GM12878 (cell line): ENCODE measurements around the gene SAFB.

Experiments used
- SMAD1 ChIP-seq: fragments of 450-650 bp; IDR thresholded peaks from 2 replicates; pipeline ENCODE4 v1.6.1; 2018; ENCODE audit warnings: mild to moderate bottlenecking, low read depth; ENCODE audit not compliant: partially characterized antibody
- ZNF24 ChIP-seq: fragments of 450-650 bp; IDR thresholded peaks from 2 replicates; pipeline ENCODE4 v1.6.1; 2017; ENCODE audit warnings: antibody characterized with exemption, mild to moderate bottlenecking
- TF ChIP-seq, protein P1 (sequence below), 3 experiments: IDR thresholded peaks in 2 of 3; conservative IDR thresholded peaks in 1 of 3; 2 replicates each; pipeline ENCODE4 v1.5.1; 2011; ENCODE audit warnings: low read depth in 3 of 3, low read length in 3 of 3, mild to moderate bottlenecking in 3 of 3, control low read depth in 2 of 3, moderate library complexity in 2 of 3, inconsistent platforms in 1 of 3, mixed read lengths in 1 of 3; ENCODE audit not compliant: control insufficient read depth in 2 of 3, insufficient read depth in 1 of 3; ENCODE audit errors: extremely low read depth in 1 of 3
- TF ChIP-seq, protein P2 (sequence below): IDR thresholded peaks from 2 replicates; pipeline ENCODE4 v1.6.1; 2012; ENCODE audit warnings: low read depth, low read length, improper control_type of control experiment

DNA sequence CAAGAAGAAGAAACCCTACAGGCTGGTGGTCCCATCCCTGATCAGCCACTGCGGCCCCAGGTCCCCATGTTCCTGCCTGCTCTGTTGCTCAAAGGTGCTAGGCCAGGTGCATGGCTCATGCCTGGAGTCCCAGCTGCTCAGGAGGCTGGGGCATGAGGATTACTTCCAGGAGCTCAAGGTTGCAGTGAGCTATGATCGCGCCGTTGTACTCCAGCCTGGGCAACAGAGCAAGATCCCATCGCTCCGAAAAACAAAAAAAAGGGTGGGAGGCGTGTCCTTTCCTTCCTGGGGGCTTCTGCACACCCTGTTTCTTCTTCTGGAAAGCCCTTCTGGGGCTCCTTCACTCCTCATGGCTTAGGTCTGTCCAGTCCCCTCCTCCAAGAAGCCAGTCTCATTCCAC, 43.2 kb upstream of the SAFB start:
- TF ChIP-seq, protein P1, sequence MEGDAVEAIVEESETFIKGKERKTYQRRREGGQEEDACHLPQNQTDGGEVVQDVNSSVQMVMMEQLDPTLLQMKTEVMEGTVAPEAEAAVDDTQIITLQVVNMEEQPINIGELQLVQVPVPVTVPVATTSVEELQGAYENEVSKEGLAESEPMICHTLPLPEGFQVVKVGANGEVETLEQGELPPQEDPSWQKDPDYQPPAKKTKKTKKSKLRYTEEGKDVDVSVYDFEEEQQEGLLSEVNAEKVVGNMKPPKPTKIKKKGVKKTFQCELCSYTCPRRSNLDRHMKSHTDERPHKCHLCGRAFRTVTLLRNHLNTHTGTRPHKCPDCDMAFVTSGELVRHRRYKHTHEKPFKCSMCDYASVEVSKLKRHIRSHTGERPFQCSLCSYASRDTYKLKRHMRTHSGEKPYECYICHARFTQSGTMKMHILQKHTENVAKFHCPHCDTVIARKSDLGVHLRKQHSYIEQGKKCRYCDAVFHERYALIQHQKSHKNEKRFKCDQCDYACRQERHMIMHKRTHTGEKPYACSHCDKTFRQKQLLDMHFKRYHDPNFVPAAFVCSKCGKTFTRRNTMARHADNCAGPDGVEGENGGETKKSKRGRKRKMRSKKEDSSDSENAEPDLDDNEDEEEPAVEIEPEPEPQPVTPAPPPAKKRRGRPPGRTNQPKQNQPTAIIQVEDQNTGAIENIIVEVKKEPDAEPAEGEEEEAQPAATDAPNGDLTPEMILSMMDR (IDR thresholded peaks at IDR 0.05 in 2 of 3, conservative IDR thresholded peaks at IDR 0.05 in 1 of 3; ENCODE audit: control insufficient read depth in 2 of 3, extremely low read depth in 1 of 3, insufficient read depth in 1 of 3, low read depth in 3 of 3, low read length in 3 of 3) = no peak
- TF ChIP-seq ZNF24 (no peak), SMAD1 (no peak)
- TF ChIP-seq, protein P2, sequence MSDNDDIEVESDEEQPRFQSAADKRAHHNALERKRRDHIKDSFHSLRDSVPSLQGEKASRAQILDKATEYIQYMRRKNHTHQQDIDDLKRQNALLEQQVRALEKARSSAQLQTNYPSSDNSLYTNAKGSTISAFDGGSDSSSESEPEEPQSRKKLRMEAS = no peak
